ENCODE results near the gene CTNNA1. TPM values are rescaled to one million over a fixed set of nuclear protein-coding genes. Genes with fewer than 3 reads are reported as not detected.
"Not testable (repeated sequence)": the region's sequence is repeated elsewhere in the genome, so short reads cannot be mapped to it uniquely, and the experiment has no call there.

Gene CTNNA1
- total RNA-seq, 2 donors from 2014 or later = 266 to 322 TPM

DNA sequence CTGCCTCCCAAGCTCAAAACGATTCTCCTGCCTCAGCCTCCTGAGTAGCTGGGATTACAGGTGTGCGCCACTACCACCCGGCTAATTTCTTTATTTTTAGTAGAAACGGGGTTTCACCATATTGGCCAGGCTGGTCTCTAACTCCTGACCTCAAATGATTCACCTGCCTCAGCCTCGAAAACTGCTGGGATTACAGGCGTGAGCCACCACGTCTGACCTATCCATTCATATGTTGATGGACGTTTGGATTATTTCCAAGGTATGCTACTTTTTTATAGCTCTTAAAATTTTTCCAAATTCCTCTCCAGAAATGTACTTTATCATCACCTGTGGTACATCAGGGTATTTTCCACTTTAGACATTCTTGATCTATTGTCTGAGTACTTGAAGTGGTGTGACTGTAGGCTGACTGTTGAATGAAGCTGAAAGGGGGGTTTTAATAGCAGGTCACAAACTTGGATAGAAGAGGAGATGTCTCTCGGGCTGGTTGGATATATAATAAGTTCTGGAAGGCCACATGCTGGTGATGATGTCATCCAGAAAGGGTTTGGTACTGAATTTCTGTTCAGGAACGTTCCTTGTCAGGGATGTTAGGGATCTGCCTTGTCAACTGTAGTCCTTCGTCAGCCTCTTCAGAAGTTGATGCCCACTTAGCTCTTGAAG lies 7.4 kb downstream of the CTNNA1 start:
- Histone ChIP-seq H3K4me3 (no peak overlapping the region), H3K36me3 (peaks cover 3% of the 10 kb centered on the region), H3K27me3 (replicated peaks; ENCODE audit: insufficient read depth) (no peaks in the 10 kb centered on the region), H3K27ac (no peak overlapping the region), H3K9me3 (no peaks in the 10 kb centered on the region), H3K4me1 (ENCODE audit: control insufficient read depth in 1 of 2, low read depth in 2 of 2) (peaks cover 16 to 70% of the 10 kb centered on the region in 2 donors)
- TF ChIP-seq, protein P1, sequence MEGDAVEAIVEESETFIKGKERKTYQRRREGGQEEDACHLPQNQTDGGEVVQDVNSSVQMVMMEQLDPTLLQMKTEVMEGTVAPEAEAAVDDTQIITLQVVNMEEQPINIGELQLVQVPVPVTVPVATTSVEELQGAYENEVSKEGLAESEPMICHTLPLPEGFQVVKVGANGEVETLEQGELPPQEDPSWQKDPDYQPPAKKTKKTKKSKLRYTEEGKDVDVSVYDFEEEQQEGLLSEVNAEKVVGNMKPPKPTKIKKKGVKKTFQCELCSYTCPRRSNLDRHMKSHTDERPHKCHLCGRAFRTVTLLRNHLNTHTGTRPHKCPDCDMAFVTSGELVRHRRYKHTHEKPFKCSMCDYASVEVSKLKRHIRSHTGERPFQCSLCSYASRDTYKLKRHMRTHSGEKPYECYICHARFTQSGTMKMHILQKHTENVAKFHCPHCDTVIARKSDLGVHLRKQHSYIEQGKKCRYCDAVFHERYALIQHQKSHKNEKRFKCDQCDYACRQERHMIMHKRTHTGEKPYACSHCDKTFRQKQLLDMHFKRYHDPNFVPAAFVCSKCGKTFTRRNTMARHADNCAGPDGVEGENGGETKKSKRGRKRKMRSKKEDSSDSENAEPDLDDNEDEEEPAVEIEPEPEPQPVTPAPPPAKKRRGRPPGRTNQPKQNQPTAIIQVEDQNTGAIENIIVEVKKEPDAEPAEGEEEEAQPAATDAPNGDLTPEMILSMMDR (IDR thresholded peaks at IDR 0.05) = no peak
- DNase-seq (ENCODE audit: low spot score) = no peak
- no peak for ATAC-seq (ENCODE audit: insufficient number of reproducible peaks, low FRiP score, low read depth)

GRCh38 chr5:138761115-138761514 lies 7.9 kb downstream of the CTNNA1 start:
- H3K9me3 ChIP-seq; H3K4me3 ChIP-seq; DNase-seq (ENCODE audit: low spot score); H3K27ac ChIP-seq; H3K27me3 ChIP-seq (replicated peaks; ENCODE audit: insufficient read depth); H3K36me3 ChIP-seq; ATAC-seq (ENCODE audit: insufficient number of reproducible peaks, low FRiP score, low read depth): not testable (repeated sequence)
- H3K4me1 ChIP-seq (ENCODE audit: control insufficient read depth in 1 of 2, low read depth in 2 of 2) = peaks cover 16 to 68% of the 10 kb centered on the region in 2 donors

DNA sequence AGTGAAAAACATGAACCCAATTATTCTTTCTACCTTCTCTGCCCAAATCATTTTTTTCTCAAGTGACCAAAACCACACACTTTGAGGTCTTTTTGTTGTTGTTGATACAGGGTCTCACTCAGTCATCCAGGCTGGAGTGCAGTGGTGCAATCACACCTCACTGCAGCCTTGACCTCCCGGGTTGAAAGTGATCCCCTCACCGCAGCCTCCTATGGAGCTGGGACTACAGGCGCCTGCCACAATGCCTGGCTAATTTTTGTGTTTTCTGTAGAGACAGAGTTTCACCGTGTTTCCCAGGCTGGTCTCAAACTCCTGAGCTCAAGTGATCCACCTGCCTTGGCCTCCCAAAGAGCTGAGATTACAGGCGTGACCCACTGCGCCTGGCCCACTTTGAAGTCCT lies 8.4 kb downstream of the CTNNA1 start:
- H3K4me1 ChIP-seq (ENCODE audit: control insufficient read depth in 1 of 2, low read depth in 2 of 2) = peaks cover 16 to 66% of the 10 kb centered on the region in 2 donors
- DNase-seq (ENCODE audit: low spot score); H3K27me3 ChIP-seq (replicated peaks; ENCODE audit: insufficient read depth); H3K4me3 ChIP-seq; H3K27ac ChIP-seq; ATAC-seq (ENCODE audit: insufficient number of reproducible peaks, low FRiP score, low read depth); H3K36me3 ChIP-seq; H3K9me3 ChIP-seq: not testable (repeated sequence)

DNA sequence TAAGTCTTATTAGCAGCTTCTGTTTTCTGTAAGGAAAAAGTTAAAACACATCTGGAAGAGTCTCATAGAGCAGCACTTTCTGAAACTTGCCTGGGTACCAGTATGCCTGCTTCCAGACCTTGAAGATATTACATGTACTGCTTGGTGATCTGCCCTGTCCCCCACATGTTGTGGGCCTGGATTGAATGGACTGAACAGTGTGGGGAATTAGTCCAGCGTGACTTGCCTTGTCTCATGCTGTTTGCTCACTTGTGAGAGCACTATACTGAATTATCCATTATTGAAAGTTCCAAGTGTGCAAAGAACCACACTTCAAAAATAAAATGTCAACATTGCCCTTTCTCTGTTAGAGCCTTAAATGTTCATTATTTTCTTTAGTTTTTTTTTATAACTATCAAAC lies 8.9 kb downstream of the CTNNA1 start:
- no peaks in the 10 kb centered on the region for H3K27me3 ChIP-seq (replicated peaks; ENCODE audit: insufficient read depth)
- DNase-seq (ENCODE audit: low spot score) (no peak), ATAC-seq (ENCODE audit: insufficient number of reproducible peaks, low FRiP score, low read depth) (no peak)
- no peak overlapping the region for H3K27ac ChIP-seq
- H3K4me1 ChIP-seq (ENCODE audit: control insufficient read depth in 1 of 2, low read depth in 2 of 2) = peaks cover 16 to 66% of the 10 kb centered on the region in 2 donors
- H3K4me3 ChIP-seq = no peak overlapping the region
- H3K9me3 ChIP-seq = no peaks in the 10 kb centered on the region
- TF ChIP-seq, protein P1 (IDR thresholded peaks at IDR 0.05) = no peak
- H3K36me3 ChIP-seq = peaks cover 3% of the 10 kb centered on the region

DNA sequence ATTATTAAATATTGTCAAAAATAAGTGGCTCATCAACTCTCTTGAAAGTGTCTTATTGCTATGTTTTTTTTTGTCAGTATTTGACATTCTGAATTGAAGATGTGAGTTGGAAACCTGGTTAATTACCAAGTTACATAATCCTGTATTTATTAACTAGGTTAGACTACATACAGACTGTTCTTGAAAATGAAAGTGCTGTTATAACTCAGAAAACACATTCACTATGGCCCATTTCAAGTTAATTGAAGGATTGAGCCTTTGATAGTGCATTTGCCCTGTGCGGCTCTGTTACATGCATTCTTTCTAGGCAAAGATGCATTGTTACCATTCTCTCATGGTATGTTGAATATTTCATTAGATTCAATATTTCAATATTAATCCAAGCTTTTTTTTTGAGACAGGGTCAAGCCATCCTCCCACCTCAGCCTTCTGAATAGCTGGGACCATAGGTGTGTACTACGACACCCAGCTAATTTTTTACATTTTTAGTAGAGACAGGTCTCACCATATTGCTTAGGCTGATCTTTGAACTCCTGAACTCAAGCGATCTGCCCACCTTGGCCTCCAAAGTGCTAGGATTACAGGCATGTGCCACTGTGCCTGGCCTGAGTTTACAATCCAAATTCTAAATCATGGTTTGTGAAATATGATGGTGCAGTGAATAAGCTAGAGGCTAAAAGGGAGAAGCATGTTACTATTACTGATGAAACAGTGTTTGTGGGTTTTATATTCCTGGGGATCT lies 10.0 kb downstream of the CTNNA1 start:
- TF ChIP-seq, protein P1 (IDR thresholded peaks at IDR 0.05) = no peak
- peaks cover 16 to 72% of the 10 kb centered on the region in 2 donors for H3K4me1 ChIP-seq (ENCODE audit: control insufficient read depth in 1 of 2, low read depth in 2 of 2)
- H3K27ac ChIP-seq = no peak overlapping the region
- no peak for DNase-seq (ENCODE audit: low spot score)
- ATAC-seq (ENCODE audit: insufficient number of reproducible peaks, low FRiP score, low read depth) = no peak
- H3K36me3 ChIP-seq = peaks cover 3% of the 10 kb centered on the region
- H3K9me3 ChIP-seq = no peaks in the 10 kb centered on the region
- no peaks in the 10 kb centered on the region for H3K27me3 ChIP-seq (replicated peaks; ENCODE audit: insufficient read depth)
- no peak overlapping the region for H3K4me3 ChIP-seq

DNA sequence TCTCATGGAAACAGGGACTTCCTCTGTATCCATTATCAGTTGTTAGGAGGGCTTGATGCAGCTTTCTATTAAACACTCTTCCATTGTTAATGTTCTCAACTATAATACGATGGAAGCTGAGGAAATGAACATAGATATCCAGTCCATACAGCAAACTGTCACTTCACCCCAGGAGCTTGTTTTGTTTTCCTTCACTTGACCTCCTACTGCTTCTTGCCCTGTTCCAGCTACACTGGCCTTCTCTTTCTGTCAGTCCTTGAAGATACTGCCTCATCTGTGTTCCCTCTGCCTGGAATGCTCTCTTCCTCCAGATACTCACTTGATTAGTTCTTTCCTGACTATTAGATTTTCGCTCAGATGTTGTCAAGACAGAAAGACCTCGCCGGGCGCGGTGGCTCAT lies 17.1 kb downstream of the CTNNA1 start:
- Histone ChIP-seq H3K4me1 (ENCODE audit: control insufficient read depth in 1 of 2, low read depth in 2 of 2) (peaks cover 9 to 63% of the 10 kb centered on the region in 2 donors), H3K9me3 (no peaks in the 10 kb centered on the region), H3K36me3 (no peaks in the 10 kb centered on the region), H3K27ac (no peak overlapping the region), H3K4me3 (no peak overlapping the region), H3K27me3 (replicated peaks; ENCODE audit: insufficient read depth) (no peaks in the 10 kb centered on the region)
- DNase-seq (ENCODE audit: low spot score) = no peak
- no peak for ATAC-seq (ENCODE audit: insufficient number of reproducible peaks, low FRiP score, low read depth)
- TF ChIP-seq, protein P1 (IDR thresholded peaks at IDR 0.05) = no peak

Data from thoracic aorta (tissue), 2 donors.